Astrocyte (in vitro differentiated cells and primary cell): ENCODE data around the gene PTGIR.

Experiments
- EZH2 ChIP-seq: IDR thresholded peaks from 2 replicates; pipeline ENCODE4 v1.6.1; 2012; ENCODE audit warnings: mild to moderate bottlenecking, low read length, inconsistent platforms; ENCODE audit not compliant: insufficient read depth
- TF ChIP-seq, protein P1 (sequence below): IDR thresholded peaks from 2 replicates; pipeline ENCODE4 v1.5.1; 2011; ENCODE audit warnings: low read depth, mild to moderate bottlenecking, inconsistent platforms, low read length, moderate library complexity; ENCODE audit not compliant: insufficient read depth

GRCh38 chr19:46654621-46655152 lies 29.8 kb upstream of the PTGIR start:
- TF ChIP-seq, protein P1, sequence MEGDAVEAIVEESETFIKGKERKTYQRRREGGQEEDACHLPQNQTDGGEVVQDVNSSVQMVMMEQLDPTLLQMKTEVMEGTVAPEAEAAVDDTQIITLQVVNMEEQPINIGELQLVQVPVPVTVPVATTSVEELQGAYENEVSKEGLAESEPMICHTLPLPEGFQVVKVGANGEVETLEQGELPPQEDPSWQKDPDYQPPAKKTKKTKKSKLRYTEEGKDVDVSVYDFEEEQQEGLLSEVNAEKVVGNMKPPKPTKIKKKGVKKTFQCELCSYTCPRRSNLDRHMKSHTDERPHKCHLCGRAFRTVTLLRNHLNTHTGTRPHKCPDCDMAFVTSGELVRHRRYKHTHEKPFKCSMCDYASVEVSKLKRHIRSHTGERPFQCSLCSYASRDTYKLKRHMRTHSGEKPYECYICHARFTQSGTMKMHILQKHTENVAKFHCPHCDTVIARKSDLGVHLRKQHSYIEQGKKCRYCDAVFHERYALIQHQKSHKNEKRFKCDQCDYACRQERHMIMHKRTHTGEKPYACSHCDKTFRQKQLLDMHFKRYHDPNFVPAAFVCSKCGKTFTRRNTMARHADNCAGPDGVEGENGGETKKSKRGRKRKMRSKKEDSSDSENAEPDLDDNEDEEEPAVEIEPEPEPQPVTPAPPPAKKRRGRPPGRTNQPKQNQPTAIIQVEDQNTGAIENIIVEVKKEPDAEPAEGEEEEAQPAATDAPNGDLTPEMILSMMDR, result no peak
- TF ChIP-seq EZH2, result no peak
